IMR-90 (cell line): ENCODE measurements around the gene XAGE1B. TPM values are rescaled to one million over a fixed set of nuclear protein-coding genes. Genes with fewer than 3 reads are reported as not detected.

Source experiments
- ATAC-seq: fragments of 200-7000 bp; cut with Tn5 transposase; 2 replicates; pipeline ENCODE4 v1.9.1; 2020; ENCODE audit warnings: low read depth, mild to moderate bottlenecking, moderate library complexity
- BruUV-seq: library from RNA; stranded (reverse); fragments of 400-500 nt; replicated peaks from 2 replicates; lab custom pipeline; 2021; lab: Mats Ljungman, UMichigan
- CTCF ChIA-PET: fragments of 300-600 bp; formaldehyde crosslinking; extraction: SDS; loops from one replicate; lab custom pipeline; 2021; ENCODE audit warnings: antibody characterized with exemption; lab: Yijun Ruan, JAX
- POLR2A ChIA-PET: fragments of 300-600 bp; sonication (Branson Sonifier 250); formaldehyde crosslinking; loops from one replicate; lab custom pipeline; 2022; ENCODE audit warnings: antibody characterized with exemption; ENCODE audit not compliant: unreplicated experiment; lab: Charles Lee
- DNase-seq: peaks from one replicate; pipeline ENCODE4 v3.0.0; 2013
- H2AFZ ChIP-seq: replicated peaks from 2 replicates; pipeline ENCODE3; 2013; ENCODE audit warnings: low read length, mild to moderate bottlenecking; ENCODE audit not compliant: poor library complexity
- H2AK5ac ChIP-seq: 2 replicates; pipeline ENCODE4 v1.6.1; 2013; ENCODE audit warnings: low read depth, low read length, inconsistent platforms
- H2AK9ac ChIP-seq: replicated peaks from 2 replicates; pipeline ENCODE3; 2013; ENCODE audit warnings: mild to moderate bottlenecking, low read depth, low read length, moderate library complexity; ENCODE audit not compliant: poor library complexity
- H2BK120ac ChIP-seq: 2 replicates; pipeline ENCODE4 v1.6.1; 2013; ENCODE audit warnings: low read depth, low read length, inconsistent platforms
- H2BK15ac ChIP-seq: 3 replicates; pipeline ENCODE4 v1.6.1; 2013; ENCODE audit warnings: low read depth, low read length, inconsistent platforms
- H2BK20ac ChIP-seq: 2 replicates; pipeline ENCODE4 v1.6.1; 2013; ENCODE audit warnings: low read depth, mild to moderate bottlenecking, inconsistent platforms, low read length, moderate library complexity
- H2BK5ac ChIP-seq: 2 replicates; pipeline ENCODE4 v1.6.1; 2013; ENCODE audit warnings: mild to moderate bottlenecking, low read depth, low read length, inconsistent platforms; ENCODE audit not compliant: poor library complexity, severe bottlenecking
- H3K14ac ChIP-seq: replicated peaks from 2 replicates; pipeline ENCODE4 v1.6.1; 2013; ENCODE audit warnings: low read depth, low read length, inconsistent platforms
- H3K18ac ChIP-seq: 2 replicates; pipeline ENCODE4 v1.6.1; 2013; ENCODE audit warnings: low read depth, low read length, control low read depth
- H3K23ac ChIP-seq: 2 replicates; pipeline ENCODE4 v1.6.1; 2013; ENCODE audit warnings: low read depth, low read length, inconsistent platforms
- H3K27ac ChIP-seq: 2 replicates; pipeline ENCODE4 v1.5.1; 2013; ENCODE audit warnings: mild to moderate bottlenecking, control low read depth, low read length; ENCODE audit not compliant: insufficient read depth
- H3K27me3 ChIP-seq: 2 replicates; pipeline ENCODE4 v1.6.1; 2013; ENCODE audit warnings: low read length; ENCODE audit not compliant: control insufficient read depth, insufficient read depth
- H3K36me3 ChIP-seq: 2 replicates; pipeline ENCODE4 v1.6.1; 2013; ENCODE audit warnings: low read length, mixed read lengths; ENCODE audit not compliant: control insufficient read depth, insufficient read depth
- H3K4ac ChIP-seq: 2 replicates; pipeline ENCODE4 v1.6.1; 2013; ENCODE audit warnings: low read depth, low read length, inconsistent platforms
- H3K4me1 ChIP-seq: 2 replicates; pipeline ENCODE4 v1.6.1; 2013; ENCODE audit warnings: low read length, mixed read lengths; ENCODE audit not compliant: control insufficient read depth, insufficient read depth
- H3K4me2 ChIP-seq: 2 replicates; pipeline ENCODE4 v1.6.1; 2013; ENCODE audit warnings: low read depth, mild to moderate bottlenecking, control low read depth, low read length, moderate library complexity
- H3K4me3 ChIP-seq: 2 replicates; pipeline ENCODE4 v1.5.1; 2013; ENCODE audit warnings: low read depth, mild to moderate bottlenecking, control low read depth, low read length, moderate library complexity; ENCODE audit not compliant: insufficient read depth
- H3K56ac ChIP-seq: 2 replicates; pipeline ENCODE4 v1.6.1; 2013; ENCODE audit warnings: low read length, inconsistent platforms; ENCODE audit not compliant: insufficient read depth; ENCODE audit errors: extremely low read depth
- H3K79me1 ChIP-seq, 2 experiments: 2 replicates each; pipeline ENCODE4 v1.6.1; 2013; ENCODE audit warnings: low read length in 2 of 2, inconsistent platforms in 1 of 2, low read depth in 1 of 2
- H3K9ac ChIP-seq: 2 replicates; pipeline ENCODE4 v1.6.1; 2013; ENCODE audit warnings: low read depth, low read length, control low read depth
- H3K9me1 ChIP-seq: 2 replicates; pipeline ENCODE4 v1.6.1; 2013; ENCODE audit warnings: low read length, inconsistent platforms; ENCODE audit not compliant: insufficient read depth
- H3K9me3 ChIP-seq: 2 replicates; pipeline ENCODE4 v1.6.1; 2013; ENCODE audit warnings: low read length; ENCODE audit not compliant: control insufficient read depth, insufficient read depth
- H4K20me1 ChIP-seq: 2 replicates; pipeline ENCODE4 v1.6.1; 2013; ENCODE audit warnings: low read length, inconsistent platforms; ENCODE audit not compliant: insufficient read depth
- H4K5ac ChIP-seq: 2 replicates; pipeline ENCODE4 v1.6.1; 2013; ENCODE audit warnings: mild to moderate bottlenecking, low read depth, low read length, control low read depth
- H4K8ac ChIP-seq, 2 experiments: 2 replicates each; pipeline ENCODE4 v1.6.1; 2013; ENCODE audit warnings: low read depth in 2 of 2, low read length in 2 of 2, control low read depth in 1 of 2, inconsistent platforms in 1 of 2
- H4K91ac ChIP-seq: 2 replicates; pipeline ENCODE4 v1.6.1; 2013; ENCODE audit warnings: low read depth, low read length, inconsistent platforms; ENCODE audit not compliant: insufficient read depth
- CHD1 ChIP-seq: IDR thresholded peaks from 2 replicates; pipeline ENCODE4 v1.6.1; 2012; ENCODE audit warnings: low read depth, low read length, improper control_type of control experiment
- MXI1 ChIP-seq: IDR thresholded peaks from 2 replicates; pipeline ENCODE4 v1.6.1; 2012; ENCODE audit warnings: low read depth, mild to moderate bottlenecking, low read length, moderate library complexity, borderline replicate concordance
- NFE2L2 ChIP-seq: fragments of 150-350 bp; IDR thresholded peaks from 2 replicates; pipeline ENCODE4 v1.6.1; 2016; ENCODE audit warnings: low read depth, mild to moderate bottlenecking, low read length
- WGBS, 2 experiments: methylation state at CpG; one replicate each; pipeline versions ENCODE4 v1.1.5 to v1.1.7; 2013; ENCODE audit warnings: missing lambda C conversion rate in 2 of 2; ENCODE audit not compliant: insufficient read length in 1 of 2; ENCODE audit errors: extremely low coverage in 2 of 2; 5-methylcytosine and 5-hydroxymethylcytosine counted together
- dilution Hi-C: fragments of 300-500 bp; cut with HindIII; formaldehyde crosslinking; loops from one replicate; pipeline ENCODE4 v1.14.3; 2018; ENCODE audit warnings: low sequenced_read_pairs; ENCODE audit not compliant: unreplicated experiment
- in situ Hi-C: fragments of 300-500 bp; cut with MboI; formaldehyde crosslinking; loops from 3 replicates; pipeline ENCODE4 v1.14.3; 2019; ENCODE audit warnings: low sequenced_read_pairs, inconsistent platforms, mixed read lengths
- intact Hi-C: fragments of 100-400 bp; cut with micrococcal nuclease; formaldehyde crosslinking; loops from 2 replicates; pipeline ENCODE4 v1.10.0; 2022
- polyA plus RNA-seq, 3 experiments: library from polyadenylated mRNA; depleted of rRNA; stranded (reverse); fragments of >200 nt; gene quantifications; 2 replicates each; pipeline ENCODE4 v1.2.3, GENCODE V29; 2012; ENCODE audit warnings: low replicate concordance in 1 of 3
- total RNA-seq: library from RNA; depleted of rRNA; stranded (reverse); fragments of >200 nt; gene quantifications from 2 replicates; pipeline ENCODE4 v1.2.3, GENCODE V29; 2012

Gene XAGE1B
- total and polyA plus RNA-seq, 2 of the 4 experiments (the other 2 are of a cell fraction), result not detected

DNA sequence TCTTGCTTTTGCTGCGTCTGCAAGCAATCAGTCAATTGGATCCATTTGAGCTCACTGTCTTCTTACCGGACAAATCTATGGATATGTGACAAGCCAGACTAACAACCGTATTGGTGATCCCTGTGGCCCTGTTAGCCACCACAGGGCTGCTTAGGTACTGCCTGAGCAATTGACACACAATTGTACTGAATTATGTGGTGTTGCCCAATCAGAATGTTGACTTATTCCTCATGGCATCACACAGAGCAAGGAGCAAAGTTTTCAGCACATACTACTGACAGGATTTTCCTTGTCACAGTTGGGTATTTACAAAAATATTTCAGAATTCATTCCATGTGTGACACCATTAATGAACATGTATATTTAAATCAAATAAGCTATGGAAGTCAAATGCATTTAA lies 41.3 kb upstream of the XAGE1B start:
- no peak overlapping the region for H2AK9ac ChIP-seq
- no peak overlapping the region for H4K91ac ChIP-seq
- H3K9me3 ChIP-seq, result no peaks in the 10 kb centered on the region
- no peak overlapping the region for H3K56ac ChIP-seq
- H3K4me1 ChIP-seq, result no peaks in the 10 kb centered on the region
- ATAC-seq (no peak), DNase-seq (no peak)
- H3K18ac ChIP-seq, result no peak overlapping the region
- no peaks in the 10 kb centered on the region for H3K79me1 ChIP-seq
- in situ Hi-C loops, result no loop called here
- H3K14ac ChIP-seq, result no peak overlapping the region
- no peak overlapping the region for H3K27ac ChIP-seq
- WGBS, 2 experiments, result no CpG with 5 or more reads among the region's 3 CpGs
- H4K20me1 ChIP-seq, result no peaks in the 10 kb centered on the region
- intact Hi-C loops, result no loop called here
- no peaks in the 10 kb centered on the region for H3K9me1 ChIP-seq
- dilution Hi-C loops, result no loop called here
- peaks cover 16% of the 10 kb centered on the region for H3K27me3 ChIP-seq
- H4K8ac ChIP-seq, result no peak overlapping the region
- no peak overlapping the region for H2BK20ac ChIP-seq
- no TSS peak for BruUV-seq
- no peak for TF ChIP-seq MXI1
- TF ChIP-seq NFE2L2, result no peak
- TF ChIP-seq CHD1, result no peak
- POLR2A ChIA-PET, result no interaction called here
- H3K36me3 ChIP-seq, result no peaks in the 10 kb centered on the region
- H3K4ac ChIP-seq, result no peak overlapping the region
- CTCF ChIA-PET, result no interaction called here
- H4K5ac ChIP-seq, result no peak overlapping the region
- H2AK5ac ChIP-seq, result no peak overlapping the region
- no peak overlapping the region for H3K9ac ChIP-seq
- no peak overlapping the region for H2AFZ ChIP-seq
- H3K4me3 ChIP-seq, result no peak overlapping the region
- H3K23ac ChIP-seq, result no peak overlapping the region
- no peak overlapping the region for H2BK5ac ChIP-seq
- no peak overlapping the region for H2BK120ac ChIP-seq
- H2BK15ac ChIP-seq, result no peak overlapping the region
- no peak overlapping the region for H3K4me2 ChIP-seq
